GM03348 (cell line): ENCODE results near the gene CNTN4.
"Not testable (repeated sequence)": the region's sequence is repeated elsewhere in the genome, so short reads cannot be mapped to it uniquely, and the experiment has no call there.

Source experiments
- DNase-seq: peaks from one replicate; pipeline ENCODE4 v3.0.0; 2012; ENCODE audit warnings: low spot score

CNTN4 gene

DNA sequence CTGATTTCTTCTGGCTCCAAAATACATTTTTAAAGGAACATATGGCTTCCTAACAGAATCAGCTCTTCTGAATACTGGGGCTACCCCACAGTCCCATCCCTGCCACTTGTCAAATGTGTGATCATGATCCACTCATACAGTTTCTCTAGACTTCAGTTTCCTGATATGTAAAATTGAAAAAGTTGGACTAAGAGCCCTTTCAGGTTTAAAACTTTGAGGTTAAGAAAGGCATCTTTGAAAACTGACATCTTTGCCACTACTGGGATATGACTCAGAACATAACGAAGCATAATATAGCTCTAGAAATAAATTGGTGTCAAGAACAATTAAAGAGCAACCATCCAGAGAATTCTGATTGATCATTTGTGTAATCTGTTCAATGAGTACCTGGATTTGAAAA, 763.3 kb downstream of the CNTN4 start:
- no peak for DNase-seq

DNA sequence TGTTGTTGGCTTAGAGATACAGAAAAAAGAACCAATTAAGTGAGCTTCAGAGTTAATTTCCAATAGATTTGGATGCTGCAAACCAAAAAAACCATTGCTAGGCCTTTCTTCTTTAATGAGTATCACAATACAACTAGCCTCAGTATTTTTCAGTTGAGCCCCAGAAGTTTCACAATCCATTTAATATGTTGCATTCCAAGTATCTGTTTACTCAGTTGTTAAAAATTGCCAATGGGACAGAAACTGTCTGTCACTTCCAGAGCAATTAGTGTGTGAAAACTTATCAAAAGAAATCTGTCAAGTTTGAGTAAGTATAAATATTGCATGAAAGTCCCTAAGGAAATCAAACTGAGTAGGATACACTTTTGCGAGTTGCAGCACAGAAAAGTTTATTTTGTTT, 763.7 kb downstream of the CNTN4 start:
- no peak for DNase-seq

DNA sequence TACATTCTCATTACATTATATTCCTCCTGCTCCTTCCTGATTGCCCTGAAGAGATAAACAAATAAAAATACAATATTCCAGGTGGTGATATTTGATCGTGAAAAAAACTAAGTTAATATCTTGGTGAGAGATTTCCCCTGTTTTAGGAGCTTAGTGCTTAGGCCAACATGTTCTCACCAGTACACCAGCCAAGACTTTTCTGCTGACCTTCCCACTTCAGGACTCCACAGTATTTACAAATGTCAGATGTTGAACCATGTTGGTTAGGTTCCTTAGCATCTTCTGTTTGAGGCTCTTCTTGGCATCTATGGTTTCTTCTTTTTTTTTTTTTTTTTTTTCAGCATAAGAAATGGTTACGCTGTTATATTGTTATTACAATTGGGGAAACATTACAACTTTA, 764.5 kb downstream of the CNTN4 start:
- no peak for DNase-seq

DNA sequence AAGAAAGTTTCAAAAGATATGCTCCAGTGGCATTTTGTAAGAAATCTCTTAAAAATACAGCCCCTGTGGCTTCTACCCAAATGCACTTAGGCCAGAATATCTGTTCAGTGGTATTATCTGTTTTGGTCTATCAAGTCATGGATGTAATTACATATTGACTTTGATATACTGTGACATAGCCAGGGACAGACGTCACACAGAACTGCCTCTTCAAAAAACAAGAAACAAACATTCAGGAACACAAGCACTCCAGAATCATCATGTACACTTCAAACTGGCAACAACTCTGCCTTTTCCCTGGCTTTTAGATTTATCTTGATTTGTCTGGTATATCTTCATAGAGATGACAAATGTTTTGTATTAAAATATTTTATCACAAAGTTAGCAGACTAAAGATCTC, 771.2 kb downstream of the CNTN4 start:
- no peak for DNase-seq

DNA sequence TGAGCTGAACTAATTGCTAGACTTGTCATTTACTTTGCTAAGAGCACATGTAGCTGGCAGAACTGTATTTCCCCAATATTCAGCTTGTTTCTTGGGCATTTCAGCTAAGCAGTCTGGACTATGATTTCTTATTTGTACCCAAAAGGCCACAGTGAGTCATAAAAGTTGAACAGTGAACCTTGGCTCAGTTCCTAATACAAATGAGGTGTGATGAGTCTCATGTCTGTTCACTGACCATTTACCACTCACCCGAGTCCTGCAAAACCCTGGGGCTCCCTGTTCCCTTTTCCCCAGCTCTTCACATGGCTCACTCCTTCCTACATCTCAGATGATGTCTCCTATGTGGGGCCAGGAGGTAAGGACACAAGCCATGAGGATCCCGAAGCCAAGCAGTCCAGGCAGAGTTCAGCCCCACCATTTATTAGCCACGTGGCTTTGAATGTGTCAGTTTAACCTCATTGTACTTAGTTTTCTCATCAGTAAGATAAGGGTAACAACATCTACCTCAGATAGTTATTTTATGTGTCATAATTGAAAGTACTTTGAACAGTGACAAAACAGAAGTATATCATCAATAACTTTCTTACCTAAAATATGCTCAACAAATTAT, 772.2 kb downstream of the CNTN4 start:
- DNase-seq: no peak

DNA sequence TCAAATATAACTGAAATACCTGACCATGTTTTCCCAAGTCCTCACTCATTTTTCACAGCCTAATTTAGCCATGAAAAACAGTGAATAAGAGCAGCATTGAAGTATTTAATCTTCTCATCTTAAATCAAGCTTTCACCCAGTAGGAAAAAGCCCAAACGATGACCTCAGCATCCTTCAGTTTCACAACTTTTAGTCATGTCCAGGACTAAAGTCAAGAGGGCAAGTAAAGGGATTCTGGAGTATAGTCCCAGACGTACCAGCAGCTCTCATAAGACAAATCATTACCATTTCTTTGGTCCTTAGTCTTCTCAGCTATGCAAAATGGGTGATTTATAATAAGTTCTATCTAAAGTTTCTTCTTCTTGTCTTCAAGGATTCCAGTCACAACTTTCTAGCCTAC, 774.2 kb downstream of the CNTN4 start:
- no peak for DNase-seq

DNA sequence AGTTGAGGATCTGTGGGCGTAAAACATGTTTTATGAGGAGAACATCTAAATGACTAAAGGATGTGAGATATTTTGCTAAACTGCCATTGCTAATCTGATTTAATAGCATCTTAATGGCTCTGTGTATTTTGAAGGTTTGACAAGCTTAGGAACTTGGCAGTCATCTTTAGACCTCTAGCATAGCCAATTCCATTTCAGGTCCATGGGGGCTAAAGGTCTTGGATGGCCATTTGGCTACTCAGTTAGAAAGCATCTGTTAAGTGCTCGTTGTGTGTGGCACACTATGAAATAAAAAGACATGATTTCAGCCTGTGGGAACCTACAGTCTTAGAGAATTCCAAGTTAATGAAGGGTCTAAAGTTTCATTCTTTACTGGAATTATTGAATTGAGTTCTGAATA, 775.3 kb downstream of the CNTN4 start:
- no peak for DNase-seq

DNA sequence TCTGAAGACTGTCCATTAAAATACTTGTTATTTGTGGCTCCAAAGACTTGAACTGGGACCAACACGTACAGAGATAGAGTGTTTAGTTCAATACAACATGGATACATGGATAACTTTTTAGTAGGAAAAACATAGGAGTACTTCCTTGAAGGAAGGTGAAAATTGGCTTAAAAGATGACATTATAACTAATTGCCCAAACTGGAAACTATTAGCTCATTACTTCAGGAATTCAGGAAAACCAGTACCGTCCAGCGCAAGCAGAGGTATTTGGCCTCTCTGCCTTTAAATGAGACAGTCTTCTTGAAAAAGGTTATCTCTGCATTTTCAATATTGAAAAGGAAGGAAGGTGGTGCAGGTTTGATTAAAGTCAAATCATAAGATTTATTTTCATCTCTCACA, 777.0 kb downstream of the CNTN4 start:
- no peak for DNase-seq

DNA sequence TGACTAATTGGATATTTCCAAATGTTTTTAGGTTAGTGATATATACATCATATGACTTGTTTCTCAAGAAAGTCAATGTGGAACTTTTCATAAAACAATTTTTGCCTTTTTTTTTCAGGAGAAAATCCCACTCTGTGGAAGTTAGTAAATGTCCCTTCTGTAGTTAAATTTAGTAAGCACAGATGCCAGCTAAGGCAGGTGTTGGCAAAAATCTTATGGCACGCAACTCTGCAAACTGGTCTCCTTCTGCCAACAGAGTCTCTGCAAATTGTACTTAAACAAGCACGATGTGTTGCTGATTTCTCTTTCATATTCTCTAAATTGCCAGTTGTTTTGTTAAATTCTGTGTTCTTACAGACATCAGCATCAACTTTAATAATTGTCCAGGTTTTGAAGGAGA, 777.7 kb downstream of the CNTN4 start:
- no peak for DNase-seq

DNA sequence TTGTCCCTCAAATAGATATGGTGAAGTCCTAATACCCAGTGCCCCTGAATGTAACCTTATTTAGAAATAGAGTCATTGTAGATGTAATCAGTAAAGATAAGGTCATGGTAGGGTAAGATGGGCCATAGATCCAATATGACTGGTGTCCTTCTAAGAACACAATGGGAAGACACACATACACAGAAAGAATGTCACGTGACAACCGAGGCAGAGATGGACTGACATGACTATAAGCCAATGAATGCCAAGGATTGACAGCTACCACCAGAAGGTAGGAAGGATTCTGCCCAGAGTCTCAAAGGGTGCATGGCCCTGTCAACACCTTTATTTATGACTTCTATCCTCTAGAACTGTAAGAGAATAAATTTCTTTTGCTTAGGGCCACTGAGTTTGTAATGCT, 780.4 kb downstream of the CNTN4 start:
- DNase-seq: no peak

DNA sequence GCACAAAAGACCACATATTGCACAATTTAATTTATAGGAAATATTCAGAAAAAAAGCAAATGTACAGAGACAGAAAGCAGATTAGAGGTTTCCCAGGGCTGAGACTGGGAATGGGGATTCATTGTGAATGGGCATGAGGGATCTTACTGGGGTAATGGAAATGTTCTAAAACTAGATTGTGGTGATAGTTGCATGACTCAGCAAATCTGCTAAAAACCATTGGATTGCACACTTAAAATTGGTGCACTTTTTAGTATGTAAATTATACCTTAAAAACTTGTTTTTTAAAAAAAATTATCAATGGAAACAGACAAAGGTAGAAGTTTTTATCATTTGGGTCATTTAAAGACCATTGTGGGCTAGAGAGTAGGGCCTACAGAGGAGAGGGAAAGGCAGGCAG, 780.9 kb downstream of the CNTN4 start:
- DNase-seq: no peak

DNA sequence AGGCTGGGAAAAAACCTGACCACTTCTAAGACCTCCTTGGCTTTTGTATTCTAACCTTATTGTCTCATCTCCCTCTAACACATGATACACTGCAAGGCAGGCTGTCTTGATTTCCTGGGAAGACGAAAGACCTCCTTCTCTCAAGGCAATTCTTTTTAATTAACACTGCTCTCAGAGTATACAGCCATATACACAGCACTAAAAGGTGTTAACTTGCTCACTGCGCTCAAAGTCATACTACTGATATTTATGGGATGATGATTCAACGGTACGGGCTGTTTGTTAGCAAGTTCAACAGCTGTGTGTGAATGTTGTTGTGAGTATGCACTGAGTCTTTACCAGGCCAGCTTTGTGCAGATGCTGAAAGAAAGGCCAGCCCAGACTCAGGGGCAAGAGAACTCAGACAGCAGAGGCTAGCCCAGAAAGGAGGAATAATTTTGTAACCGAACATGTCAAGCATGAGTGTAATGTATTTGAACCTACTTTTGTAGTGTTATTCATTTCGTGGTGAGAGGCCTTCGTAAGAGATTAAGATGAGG, 781.6 kb downstream of the CNTN4 start:
- DNase-seq: no peak

DNA sequence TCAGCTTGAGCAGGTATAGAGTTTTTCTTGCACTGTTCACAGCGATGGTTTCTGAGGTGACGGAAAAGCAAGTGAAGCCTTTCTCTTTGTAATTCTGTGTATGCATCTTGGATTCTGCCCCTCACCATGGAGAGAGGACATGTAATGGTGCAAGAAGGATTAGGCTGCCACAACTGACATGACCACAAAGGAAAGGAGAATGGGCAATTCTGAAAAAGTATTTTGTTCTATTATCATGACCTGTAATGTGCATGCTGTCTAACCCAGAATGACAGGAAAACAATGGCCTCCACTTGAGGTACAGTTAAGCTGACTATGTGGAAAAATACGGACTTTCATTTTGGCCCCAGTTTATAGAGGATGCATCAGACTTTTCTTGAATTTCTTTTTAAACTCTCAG, 784.6 kb downstream of the CNTN4 start:
- no peak for DNase-seq

DNA sequence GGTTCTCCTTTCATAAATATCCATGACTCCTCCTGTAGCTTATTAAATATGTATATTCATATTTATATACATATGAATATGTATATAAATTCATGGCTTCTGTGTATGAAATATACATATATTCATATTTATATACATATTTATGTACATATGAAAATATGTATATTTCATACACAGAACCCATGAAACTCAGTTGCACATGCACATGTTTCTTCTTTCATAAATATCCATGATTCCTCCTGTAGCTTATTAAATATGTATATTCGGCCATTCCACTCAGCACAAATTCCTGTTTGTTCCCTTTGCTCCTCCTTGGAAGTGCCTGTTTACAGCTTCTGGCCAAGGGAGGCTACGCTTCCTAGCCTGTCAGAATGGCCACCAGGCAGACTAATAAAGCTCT, 789.9 kb downstream of the CNTN4 start:
- DNase-seq: no peak

DNA sequence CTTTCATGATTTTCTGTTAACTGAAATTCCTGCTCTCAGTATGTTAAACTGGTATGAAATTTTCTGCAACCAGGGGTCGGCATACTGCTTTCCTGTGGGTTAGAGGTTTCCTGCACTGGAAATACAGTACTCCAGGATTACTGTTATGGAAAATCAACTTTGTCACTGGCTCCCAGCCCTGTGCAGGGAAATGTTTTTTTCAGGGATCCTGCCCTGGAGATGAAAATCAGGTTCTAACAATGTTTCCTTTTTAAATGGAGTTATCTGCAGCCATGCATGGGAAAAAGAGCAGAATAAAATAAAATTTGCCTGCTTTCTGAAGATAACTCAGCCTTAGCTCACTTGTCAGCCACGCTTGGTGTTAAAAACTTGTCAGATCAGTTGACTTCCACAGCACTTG, 791.1 kb downstream of the CNTN4 start:
- no peak for DNase-seq

DNA sequence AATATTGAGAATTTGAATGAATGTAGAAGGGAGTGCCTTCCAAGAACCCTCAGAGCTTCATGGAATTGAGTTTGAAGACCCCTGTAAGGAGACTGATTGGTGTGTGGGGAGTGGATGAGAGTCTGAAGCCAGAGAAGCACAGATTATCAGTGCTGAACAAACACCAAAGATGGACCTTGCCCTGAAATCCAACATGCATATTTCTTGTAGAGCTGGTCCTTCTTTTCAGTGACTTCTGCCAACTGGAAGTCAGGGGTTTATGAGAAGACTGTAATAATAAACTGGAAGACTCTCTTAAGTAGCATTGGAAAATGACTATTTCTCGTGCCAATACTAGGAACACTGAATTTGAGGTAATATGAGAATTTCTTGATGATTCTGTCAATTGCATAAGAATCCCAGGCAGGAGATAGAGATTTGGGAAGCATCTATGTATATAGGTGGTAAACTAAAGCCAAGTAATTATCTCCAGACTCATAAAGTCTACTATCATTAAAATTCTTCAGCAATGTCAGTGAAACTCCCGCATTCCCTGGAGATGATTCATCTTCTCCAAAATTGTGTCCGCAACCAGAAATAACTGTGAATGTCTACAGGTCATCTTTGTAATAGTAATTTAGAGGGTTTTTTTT, 797.8 kb downstream of the CNTN4 start:
- DNase-seq: no peak

DNA sequence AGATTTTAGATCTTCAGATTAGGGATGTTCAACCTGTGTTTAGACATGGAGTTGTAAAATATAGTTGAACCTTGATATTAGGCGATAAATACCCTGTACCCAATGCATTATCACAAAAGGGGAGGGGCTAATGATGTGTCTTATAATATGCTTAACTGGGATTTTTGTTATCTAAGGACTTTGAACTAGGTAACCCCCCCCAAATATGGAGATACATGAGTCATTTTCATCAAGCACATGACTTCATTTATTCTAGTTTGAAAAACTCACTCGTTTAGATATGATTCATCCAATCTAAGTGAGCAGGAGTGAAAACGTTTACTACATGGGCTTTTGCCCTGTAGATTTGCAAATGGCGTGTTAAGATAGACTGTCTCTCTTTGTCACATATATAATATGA, 799.2 kb downstream of the CNTN4 start:
- DNase-seq: no peak

DNA sequence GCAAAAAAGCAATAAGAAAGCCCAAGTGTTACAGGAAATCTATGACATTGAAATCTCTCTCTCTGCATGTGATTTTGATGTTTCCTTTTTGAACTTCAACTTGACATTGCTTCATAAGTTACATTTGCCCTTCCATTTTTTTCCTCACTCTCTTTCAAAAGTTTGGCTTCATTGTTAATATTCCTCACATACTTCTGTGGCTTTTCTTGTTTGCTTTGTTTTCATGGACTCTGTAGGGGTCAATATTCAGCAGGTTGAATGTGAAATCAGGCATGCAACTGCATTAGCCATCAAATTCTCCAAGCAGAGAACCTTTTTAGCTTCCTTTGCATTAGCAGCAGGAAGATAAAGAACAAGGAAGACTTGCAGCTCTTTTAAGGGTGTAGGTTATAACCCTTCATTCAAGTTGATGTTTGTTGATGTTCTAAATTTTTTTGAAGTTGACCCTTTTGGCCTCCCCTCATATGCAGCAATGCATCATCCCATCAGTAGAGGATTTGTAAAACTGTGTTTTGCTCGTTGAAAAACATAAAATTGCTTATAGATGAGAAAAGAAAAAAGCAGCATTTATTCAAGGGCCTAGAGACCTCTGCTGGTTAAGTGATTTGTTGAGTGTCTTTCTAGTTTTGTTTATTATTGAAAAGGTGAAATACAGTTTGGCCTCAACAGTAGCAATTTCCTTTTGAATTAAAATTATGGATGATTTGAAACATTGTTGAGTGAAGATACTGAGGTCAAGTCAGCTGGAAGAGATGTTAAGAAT, 800.1 kb downstream of the CNTN4 start:
- no peak for DNase-seq

DNA sequence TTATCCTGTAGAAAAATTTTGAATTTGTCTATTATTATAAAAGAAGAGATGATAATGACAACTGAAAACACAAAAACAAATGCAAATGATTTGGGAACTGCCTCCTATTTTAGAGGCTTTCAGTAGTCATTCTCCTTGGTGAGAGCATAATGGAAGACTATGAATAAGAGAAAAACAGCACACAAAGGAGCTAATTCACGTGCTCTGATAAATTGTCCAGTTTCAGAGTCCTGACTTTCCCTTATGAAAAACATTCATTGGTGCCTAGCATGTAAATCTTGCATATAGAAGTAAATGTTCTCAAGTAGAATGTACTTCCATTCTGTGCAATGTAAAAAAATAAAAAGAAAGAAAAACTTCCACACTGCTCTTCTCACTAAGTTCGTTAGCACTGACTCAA, 805.4 kb downstream of the CNTN4 start:
- DNase-seq: no peak

DNA sequence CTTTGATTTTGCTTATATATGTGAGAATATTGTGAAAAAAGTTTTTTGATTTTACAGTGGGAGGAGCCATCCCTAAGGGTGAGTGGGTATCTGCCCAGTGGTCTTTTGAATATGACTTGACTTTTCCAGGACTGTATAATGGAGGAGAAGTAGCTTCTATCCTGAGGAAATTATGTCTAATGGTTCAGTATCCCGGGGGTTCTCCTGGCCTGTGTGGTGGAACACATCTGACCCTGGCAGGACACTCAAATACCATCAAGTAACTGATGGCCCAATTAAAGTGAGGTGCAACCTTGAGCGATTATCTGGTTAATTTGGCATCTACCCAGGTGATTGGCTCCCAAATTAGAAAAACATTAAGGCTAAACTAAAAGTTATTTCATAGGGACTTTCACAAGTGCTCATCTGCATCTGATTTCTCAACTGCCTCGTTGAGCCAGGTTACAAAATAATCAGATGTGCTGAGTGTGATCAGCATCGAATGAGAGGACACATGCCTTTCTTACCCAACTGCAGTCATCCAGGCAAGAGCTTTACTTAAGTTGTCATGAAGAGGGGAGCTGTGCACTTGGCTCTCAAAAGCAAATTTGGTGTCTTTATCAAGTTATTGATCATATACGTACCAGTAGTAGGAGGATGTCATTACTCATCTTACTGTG, 810.2 kb downstream of the CNTN4 start:
- no peak for DNase-seq

DNA sequence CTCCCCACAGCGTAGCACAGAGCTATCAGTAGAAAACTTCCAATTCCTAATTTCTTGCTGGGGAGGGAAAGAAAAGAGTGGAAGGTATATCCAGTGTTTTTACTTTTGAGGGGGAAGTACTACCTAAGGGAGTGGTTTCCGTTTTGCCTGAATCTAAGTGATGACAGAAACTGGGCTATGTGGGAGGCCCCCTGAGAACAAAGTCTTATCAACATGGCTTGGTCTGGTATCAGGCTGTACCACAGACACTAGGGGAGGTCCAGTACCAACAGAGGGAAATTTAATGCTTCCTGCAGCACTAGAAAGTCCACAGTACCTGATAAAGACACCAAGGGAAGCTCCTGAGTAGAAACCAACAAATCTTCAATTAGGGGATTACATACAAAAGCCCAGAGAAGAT, 812.3 kb downstream of the CNTN4 start:
- DNase-seq: no peak

DNA sequence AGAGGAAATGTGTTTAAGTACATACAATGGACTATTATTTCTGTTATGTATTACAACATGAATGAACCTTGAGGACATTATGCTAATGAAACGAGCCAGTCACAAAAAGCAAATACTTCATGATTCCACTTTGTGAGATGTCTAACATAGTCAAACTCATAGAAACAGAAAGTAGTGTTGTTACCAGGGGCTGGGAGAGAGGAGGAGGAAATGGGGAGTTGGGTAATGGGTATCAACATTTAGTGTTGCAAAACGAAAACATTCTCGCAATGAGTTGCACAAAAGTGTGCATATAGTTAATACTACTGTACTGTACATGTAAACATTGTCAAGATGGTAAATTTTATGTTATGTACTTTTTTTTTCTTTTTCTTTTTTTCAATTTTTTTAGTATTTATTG, 817.2 kb downstream of the CNTN4 start:
- no peak for DNase-seq

DNA sequence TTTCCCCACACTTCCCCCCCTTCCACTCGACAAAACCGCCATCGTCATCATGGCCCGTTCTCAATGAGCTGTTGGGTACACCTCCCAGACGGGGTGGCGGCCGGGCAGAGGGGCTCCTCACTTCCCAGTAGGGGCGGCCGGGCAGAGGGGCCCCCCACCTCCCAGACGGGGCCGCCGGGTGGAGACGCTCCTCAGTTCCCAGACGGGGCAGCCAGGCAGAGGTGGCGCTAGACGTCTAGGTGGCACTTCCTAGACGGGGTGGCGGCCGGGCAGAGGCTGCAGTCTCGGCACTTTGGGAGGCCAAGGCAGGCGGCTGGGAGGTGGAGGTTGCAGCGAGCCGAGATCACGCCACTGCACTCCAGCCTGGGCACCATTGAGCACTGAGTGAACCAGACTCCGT, 818.0 kb downstream of the CNTN4 start:
- not testable (repeated sequence) for DNase-seq
